Measurements from ENCODE around the gene TLE3.

Gene TLE3

DNA sequence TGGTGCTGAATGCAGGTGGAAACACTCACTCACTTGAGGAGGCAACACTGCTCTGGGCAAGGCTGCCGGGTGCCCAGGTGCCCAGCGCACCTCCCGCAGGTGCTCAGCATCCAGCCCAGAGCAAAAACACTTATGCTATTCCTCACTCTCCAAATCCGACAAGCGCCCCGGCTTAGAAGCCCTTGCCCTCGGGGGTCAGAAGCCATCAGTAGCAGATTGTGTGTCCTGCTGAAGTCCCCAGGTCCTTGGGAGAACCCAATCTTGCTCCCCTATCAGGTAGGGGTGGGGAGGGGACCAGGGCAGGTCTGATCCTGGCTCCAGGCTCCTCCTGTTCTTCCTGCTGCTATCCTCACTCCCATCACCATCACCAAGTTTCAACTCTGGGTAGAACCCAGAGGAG lies 46.7 kb downstream of the TLE3 start:
- TF ChIP-seq Cebpa-rat (IDR thresholded peaks at IDR 0.05), result no peak
- H3K4me1 ChIP-seq, result no peaks in the 10 kb centered on the region
- no peaks in the 10 kb centered on the region for H3K9me3 ChIP-seq (replicated peaks in 1 of 11)
- H3K27me3 ChIP-seq, result no peaks in the 10 kb centered on the region
- no peak overlapping the region for H3K9ac ChIP-seq
- peaks cover 0 to 86% (median 4%) of the 10 kb centered on the region in 11 experiments; a peak in 13 of 22 replicates for H4K20me1 ChIP-seq
- peaks cover 0 to 85% (median 0%) of the 10 kb centered on the region in 11 experiments; a peak in 6 of 22 replicates for H3K36me3 ChIP-seq
- no peak overlapping the region for H3K27ac ChIP-seq
- H3K4me3 ChIP-seq, result no peak overlapping the region
- H3K4me2 ChIP-seq, result no peak overlapping the region

DNA sequence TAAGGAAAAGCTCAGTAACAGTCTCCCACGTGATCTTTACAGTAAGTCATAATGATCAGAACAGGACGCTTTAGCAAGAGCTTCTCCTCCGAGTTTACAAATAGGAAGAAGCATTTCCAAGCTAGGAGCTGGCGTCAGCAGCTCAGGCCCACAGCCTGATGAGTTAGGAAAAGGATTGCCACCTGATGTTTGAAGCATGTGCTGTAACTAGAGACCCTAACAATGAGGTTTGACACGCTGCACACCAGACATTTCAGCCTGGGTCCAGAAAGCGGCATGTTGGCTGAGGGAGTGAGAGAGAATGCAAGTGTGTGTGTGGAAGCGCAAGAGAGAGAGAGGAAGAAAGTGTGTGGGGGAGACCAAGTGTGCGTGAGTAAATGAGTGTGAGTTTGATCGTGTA lies 47.3 kb downstream of the TLE3 start:
- H3K9ac ChIP-seq, result no peak overlapping the region; a peak in 1 of 22 replicates
- peaks cover 0 to 81% (median 4%) of the 10 kb centered on the region in 11 experiments; a peak in 13 of 22 replicates for H4K20me1 ChIP-seq
- no peaks in the 10 kb centered on the region for H3K27me3 ChIP-seq
- no peak overlapping the region for H3K4me2 ChIP-seq
- no peak overlapping the region for H3K4me3 ChIP-seq
- no peaks in the 10 kb centered on the region for H3K4me1 ChIP-seq
- H3K9me3 ChIP-seq (replicated peaks in 1 of 11), result no peaks in the 10 kb centered on the region
- peaks cover 0 to 80% (median 0%) of the 10 kb centered on the region in 11 experiments; a peak in 6 of 22 replicates for H3K36me3 ChIP-seq
- TF ChIP-seq Cebpa-rat (IDR thresholded peaks at IDR 0.05), result no peak
- H3K27ac ChIP-seq, result no peak overlapping the region

GRCh38 chr15:70049701-70050301 lies 47.9 kb downstream of the TLE3 start:
- peaks cover 0 to 74% (median 0%) of the 10 kb centered on the region in 11 experiments; a peak in 6 of 22 replicates for H3K36me3 ChIP-seq
- no peak for TF ChIP-seq Cebpa-rat (IDR thresholded peaks at IDR 0.05)
- no peak overlapping the region for H3K4me2 ChIP-seq

DNA sequence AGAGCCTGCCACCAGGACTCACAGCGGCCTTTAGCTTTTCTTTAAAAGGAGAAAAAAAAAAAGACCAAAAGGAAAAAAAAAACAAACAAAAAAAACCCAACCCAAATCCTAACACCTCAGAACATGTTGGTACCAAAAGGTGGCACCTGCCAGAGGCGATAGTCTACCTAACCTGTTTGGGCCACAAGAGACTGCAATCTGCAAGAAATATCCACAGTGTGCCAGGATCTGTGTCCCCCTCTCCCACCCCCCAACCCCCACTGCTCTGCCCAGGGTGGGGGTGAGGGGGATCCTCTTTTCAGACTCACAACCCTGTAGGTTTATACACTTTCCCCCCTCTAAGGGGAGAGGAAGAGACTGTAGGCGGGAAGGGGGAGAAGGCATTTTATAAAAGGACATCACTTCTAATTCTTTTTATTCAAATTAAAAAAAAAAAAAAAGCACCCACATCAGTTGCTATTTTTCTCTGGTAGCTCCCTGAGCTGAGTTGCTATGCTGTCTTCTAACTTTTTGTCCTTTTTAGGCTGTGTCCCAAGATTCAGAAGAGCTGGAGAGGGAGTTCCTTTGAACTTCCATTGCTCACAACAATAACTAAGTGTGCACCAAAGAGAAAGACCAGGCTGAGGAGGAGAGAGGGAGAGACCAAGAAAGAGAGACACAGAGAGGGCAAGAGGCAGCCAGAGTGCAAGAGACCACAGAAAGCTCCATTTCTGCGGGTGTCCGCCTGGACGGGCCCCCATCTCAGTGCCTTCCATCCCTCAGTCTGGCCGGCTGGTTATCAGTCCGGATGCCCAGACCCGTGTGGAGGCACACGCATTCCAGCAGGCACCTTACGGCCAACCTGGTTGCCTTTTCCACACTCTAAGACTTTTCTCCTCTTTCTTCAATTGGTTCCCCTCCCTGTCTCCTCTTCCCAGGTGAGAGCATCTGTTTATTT lies 48.9 kb downstream of the TLE3 start:
- Histone ChIP-seq H3K4me2 (no peak overlapping the region), H3K9me3 (replicated peaks in 1 of 11) (no peaks in the 10 kb centered on the region), H3K9ac (no peak overlapping the region), H3K4me1 (no peaks in the 10 kb centered on the region), H4K20me1 (peaks cover 0 to 71% (median 0%) of the 10 kb centered on the region in 11 experiments; a peak in 9 of 22 replicates), H3K27ac (no peak overlapping the region), H3K36me3 (peaks cover 0 to 64% (median 0%) of the 10 kb centered on the region in 11 experiments; a peak in 6 of 22 replicates), H3K4me3 (no peak overlapping the region), H3K27me3 (no peaks in the 10 kb centered on the region)
- no peak for TF ChIP-seq Cebpa-rat (IDR thresholded peaks at IDR 0.05)

More at GRCh38 chr15:70049701-70050301, 47.9 kb downstream of the TLE3 start:
- Histone ChIP-seq H3K27me3 (no peaks in the 10 kb centered on the region), H3K4me3 (no peak overlapping the region), H3K27ac (no peak overlapping the region), H3K4me1 (no peaks in the 10 kb centered on the region), H3K9ac (no peak overlapping the region; a peak in 1 of 22 replicates), H3K9me3 (replicated peaks in 1 of 11) (no peaks in the 10 kb centered on the region), H4K20me1 (peaks cover 0 to 75% (median 0%) of the 10 kb centered on the region in 11 experiments; a peak in 11 of 22 replicates)

DNA sequence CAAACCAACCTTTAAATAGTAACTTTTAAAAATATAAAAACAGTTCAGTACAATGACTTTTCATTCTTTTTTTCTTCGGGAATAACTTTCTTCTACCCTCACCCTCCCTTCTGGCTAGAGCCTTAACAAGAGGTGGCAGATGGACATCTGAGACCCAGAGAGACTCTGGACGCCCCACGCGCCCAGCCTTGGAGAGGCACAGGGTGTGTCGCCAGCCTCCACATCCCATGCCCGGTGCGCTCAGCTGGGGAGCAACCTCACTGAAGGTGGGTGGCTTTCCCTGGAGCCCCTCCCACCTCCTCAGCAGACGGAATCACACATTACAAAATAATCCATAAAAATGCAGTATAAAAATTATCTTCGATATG lies 49.5 kb downstream of the TLE3 start:
- H3K27ac ChIP-seq, result no peak overlapping the region
- H3K4me1 ChIP-seq, result no peaks in the 10 kb centered on the region
- no peak overlapping the region for H3K4me2 ChIP-seq
- no peaks in the 10 kb centered on the region for H3K9me3 ChIP-seq (replicated peaks in 1 of 11)
- no peak for TF ChIP-seq Cebpa-rat (IDR thresholded peaks at IDR 0.05)
- peaks cover 0 to 64% (median 0%) of the 10 kb centered on the region in 11 experiments; a peak in 8 of 22 replicates for H4K20me1 ChIP-seq
- H3K9ac ChIP-seq, result no peak overlapping the region
- H3K36me3 ChIP-seq, result peaks cover 0 to 57% (median 0%) of the 10 kb centered on the region in 11 experiments; a peak in 6 of 22 replicates
- no peaks in the 10 kb centered on the region for H3K27me3 ChIP-seq
- H3K4me3 ChIP-seq, result no peak overlapping the region

GRCh38 chr15:70047386-70048197 lies 50.1 kb downstream of the TLE3 start:
- no peak for TF ChIP-seq Cebpa-rat (IDR thresholded peaks at IDR 0.05)
- H3K9me3 ChIP-seq (replicated peaks in 1 of 11), result no peaks in the 10 kb centered on the region
- H3K4me2 ChIP-seq, result no peak overlapping the region
- no peak overlapping the region for H3K27ac ChIP-seq
- no peak overlapping the region for H3K4me3 ChIP-seq
- H3K36me3 ChIP-seq, result peaks cover 0 to 52% (median 0%) of the 10 kb centered on the region in 11 experiments; a peak in 6 of 22 replicates
- H3K4me1 ChIP-seq, result no peaks in the 10 kb centered on the region
- H4K20me1 ChIP-seq, result peaks cover 0 to 59% (median 0%) of the 10 kb centered on the region in 11 experiments; a peak in 7 of 22 replicates
- H3K27me3 ChIP-seq, result no peaks in the 10 kb centered on the region
- H3K9ac ChIP-seq, result no peak overlapping the region

GRCh38 chr15:70046679-70047369 lies 50.9 kb downstream of the TLE3 start:
- TF ChIP-seq Cebpa-rat (IDR thresholded peaks at IDR 0.05), result no peak
- Histone ChIP-seq H3K36me3 (peaks cover 0 to 45% (median 0%) of the 10 kb centered on the region in 11 experiments; a peak in 6 of 22 replicates), H3K27ac (no peak overlapping the region), H3K4me3 (no peak overlapping the region), H4K20me1 (peaks cover 0 to 55% (median 0%) of the 10 kb centered on the region in 11 experiments; a peak in 7 of 22 replicates), H3K9me3 (replicated peaks in 1 of 11) (no peaks in the 10 kb centered on the region), H3K9ac (no peak overlapping the region), H3K4me2 (no peak overlapping the region), H3K4me1 (no peaks in the 10 kb centered on the region), H3K27me3 (no peaks in the 10 kb centered on the region)

GRCh38 chr15:70045045-70045444 lies 52.7 kb downstream of the TLE3 start:
- Histone ChIP-seq H3K9me3 (replicated peaks in 1 of 11) (no peaks in the 10 kb centered on the region), H3K27me3 (no peaks in the 10 kb centered on the region), H3K36me3 (peaks cover 0 to 28% (median 0%) of the 10 kb centered on the region in 11 experiments; a peak in 6 of 22 replicates), H3K4me2 (no peak overlapping the region), H3K4me3 (no peak overlapping the region), H3K4me1 (no peaks in the 10 kb centered on the region), H3K27ac (no peak overlapping the region), H3K9ac (no peak overlapping the region), H4K20me1 (peaks cover 0 to 38% (median 0%) of the 10 kb centered on the region in 11 experiments; a peak in 4 of 22 replicates)
- TF ChIP-seq Cebpa-rat (IDR thresholded peaks at IDR 0.05), result no peak

Measured in BLaER1 treated with 17β-estradiol and CSF1 and Interleukin-3, amounts not matched to agents 10 nM and 100 nM (cell line).